HEK293 (cell line): ENCODE results near the gene PCCA.

Source experiments
- CTCF ChIA-PET: fragments of 350-600 bp; formaldehyde crosslinking; extraction: SDS; loops from one replicate; lab custom pipeline; 2021; ENCODE audit warnings: antibody characterized with exemption; lab: Yijun Ruan, JAX
- POLR2A ChIA-PET: fragments of 300-600 bp; formaldehyde crosslinking; extraction: SDS; loops from one replicate; lab custom pipeline; 2020; ENCODE audit warnings: antibody characterized with exemption, inconsistent platforms; lab: Yijun Ruan, JAX
- H3K27ac ChIP-seq: fragments of 200-500 bp; sonication (Bioruptor generic); 2 replicates; pipeline ENCODE4 v1.5.1; 2014; ENCODE audit warnings: low read depth, low read length, control low read depth, inconsistent platforms; ENCODE audit errors: extremely low read depth
- H3K36me3 ChIP-seq, 2 experiments: fragments of 200-500 bp in 1 of 2; sonication (Bioruptor generic) in 1 of 2; 1 replicate in 1 of 2; 2 replicates in 1 of 2; pipeline ENCODE4 v1.5.1; 2014 to 2017; ENCODE audit warnings: inconsistent platforms in 2 of 2, low read length in 2 of 2; ENCODE audit not compliant: control insufficient read depth in 2 of 2, insufficient read depth in 1 of 2
- H3K4me1 ChIP-seq: fragments of 200-500 bp; sonication (Bioruptor generic); 2 replicates; pipeline ENCODE4 v1.5.1; 2014; ENCODE audit warnings: mild to moderate bottlenecking, low read length, inconsistent platforms; ENCODE audit not compliant: control insufficient read depth, insufficient read depth
- H3K4me3 ChIP-seq: 2 replicates; pipeline ENCODE4 v1.5.1; 2011; ENCODE audit warnings: low read depth, mild to moderate bottlenecking, control low read depth, low read length, moderate library complexity
- H3K9me3 ChIP-seq: fragments of 200-500 bp; sonication (Bioruptor generic); 2 replicates; pipeline ENCODE4 v1.5.1; 2014; ENCODE audit warnings: low read depth, low read length, inconsistent platforms; ENCODE audit not compliant: control insufficient read depth, insufficient read depth
- FEZF1 ChIP-seq: fragments of 450-650 bp; formaldehyde crosslinking; IDR thresholded peaks from 2 replicates; pipeline ENCODE4 v1.5.1; 2016; ENCODE audit warnings: missing biosample characterization, missing genetic modification characterization
- HIC1 ChIP-seq: fragments of 450-650 bp; formaldehyde crosslinking; IDR thresholded peaks from 2 replicates; pipeline ENCODE4 v1.5.1; 2016; ENCODE audit warnings: missing biosample characterization, missing genetic modification characterization
- OSR2 ChIP-seq: fragments of 450-650 bp; formaldehyde crosslinking; IDR thresholded peaks from 2 replicates; pipeline ENCODE4 v1.5.1; 2016; ENCODE audit warnings: missing biosample characterization, missing genetic modification characterization
- PRDM6 ChIP-seq: fragments of 450-650 bp; formaldehyde crosslinking; IDR thresholded peaks from 2 replicates; pipeline ENCODE4 v1.5.1; 2017; ENCODE audit warnings: missing biosample characterization, missing genetic modification characterization
- RBAK ChIP-seq: fragments of 450-650 bp; formaldehyde crosslinking; IDR thresholded peaks from 2 replicates; pipeline ENCODE4 v1.5.1; 2016; ENCODE audit warnings: missing biosample characterization, missing genetic modification characterization
- ZBTB17 ChIP-seq: fragments of 450-650 bp; formaldehyde crosslinking; IDR thresholded peaks from 2 replicates; pipeline ENCODE4 v1.5.1; 2016; ENCODE audit warnings: missing biosample characterization, missing genetic modification characterization
- ZBTB8A ChIP-seq: fragments of 450-650 bp; formaldehyde crosslinking; IDR thresholded peaks from 2 replicates; pipeline ENCODE4 v1.5.1; 2016; ENCODE audit warnings: missing biosample characterization, missing genetic modification characterization
- ZEB2 ChIP-seq: fragments of 450-650 bp; formaldehyde crosslinking; IDR thresholded peaks from 2 replicates; pipeline ENCODE4 v1.5.1; 2016; ENCODE audit warnings: missing biosample characterization, missing genetic modification characterization
- ZNF391 ChIP-seq: fragments of 450-650 bp; formaldehyde crosslinking; IDR thresholded peaks from 2 replicates; pipeline ENCODE4 v1.5.1; 2016; ENCODE audit warnings: low read depth, missing biosample characterization, missing genetic modification characterization, borderline replicate concordance
- ZNF510 ChIP-seq: fragments of 450-650 bp; formaldehyde crosslinking; IDR thresholded peaks from 2 replicates; pipeline ENCODE4 v1.5.1; 2018; ENCODE audit warnings: mild to moderate bottlenecking, missing genetic modification characterization, missing biosample characterization; ENCODE audit not compliant: insufficient replicate concordance
- ZNF544 ChIP-seq: fragments of 450-650 bp; formaldehyde crosslinking; IDR thresholded peaks from 2 replicates; pipeline ENCODE4 v1.5.0; 2017; ENCODE audit warnings: missing biosample characterization, missing genetic modification characterization
- ZNF629 ChIP-seq: fragments of 450-650 bp; formaldehyde crosslinking; IDR thresholded peaks from 2 replicates; pipeline ENCODE4 v1.5.1; 2017; ENCODE audit warnings: missing biosample characterization, missing genetic modification characterization
- ZNF768 ChIP-seq: fragments of 450-650 bp; formaldehyde crosslinking; IDR thresholded peaks from 2 replicates; pipeline ENCODE4 v1.5.1; 2018; ENCODE audit warnings: missing biosample characterization, mild to moderate bottlenecking, missing genetic modification characterization
- ZNF777 ChIP-seq: fragments of 450-650 bp; formaldehyde crosslinking; IDR thresholded peaks from 2 replicates; pipeline ENCODE4 v1.5.1; 2017; ENCODE audit warnings: missing biosample characterization, missing genetic modification characterization, borderline replicate concordance
- TF ChIP-seq, protein P1 (sequence below): fragments of 450-650 bp; IDR thresholded peaks from 2 replicates; pipeline ENCODE4 v1.5.1; 2018; ENCODE audit warnings: missing biosample characterization, mild to moderate bottlenecking, missing genetic modification characterization
- TF ChIP-seq, protein P2 (sequence below): fragments of 450-650 bp; formaldehyde crosslinking; IDR thresholded peaks from 2 replicates; pipeline ENCODE4; 2016; ENCODE audit warnings: missing biosample characterization, missing genetic modification characterization

Gene PCCA

DNA sequence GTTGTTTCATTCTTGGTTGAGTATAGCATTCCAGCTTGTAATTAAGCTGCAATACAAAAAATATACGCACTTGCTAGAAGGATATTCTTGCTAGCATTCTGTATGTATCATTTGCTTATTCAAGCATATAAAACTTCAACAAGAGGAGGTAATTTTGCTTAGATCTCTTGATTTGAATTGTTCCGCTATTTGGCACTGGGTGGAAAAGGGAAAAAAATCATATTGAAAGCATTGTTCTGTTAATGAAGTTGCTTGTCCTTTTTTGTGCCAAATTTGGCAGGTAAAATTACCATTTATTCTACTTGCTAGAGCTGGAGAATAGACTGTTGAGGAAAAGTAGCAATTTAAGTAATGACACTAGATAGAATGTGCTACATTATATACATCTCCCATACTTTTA, 309.5 kb downstream of the PCCA start:
- POLR2A ChIA-PET: no interaction called here

DNA sequence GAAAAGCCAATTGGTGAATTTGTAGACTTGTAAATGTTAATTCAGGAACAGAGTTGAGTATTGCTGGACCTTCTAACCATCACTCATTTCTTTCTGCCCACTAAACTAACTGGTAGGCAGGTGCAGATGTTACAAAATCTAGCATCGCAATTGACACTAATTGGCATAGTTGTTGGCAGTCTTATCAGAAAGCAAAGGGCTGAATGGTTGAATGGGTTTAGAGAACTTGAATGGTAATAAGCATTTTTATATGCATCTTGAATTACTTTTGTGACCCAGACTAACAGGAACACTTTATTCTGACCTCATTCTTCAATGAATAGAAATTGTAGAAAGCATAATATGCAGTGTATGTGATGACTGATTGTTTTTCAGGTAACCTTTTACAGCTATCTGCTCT, 310.6 kb downstream of the PCCA start:
- Histone ChIP-seq H3K4me1 (peaks cover 6% of the 10 kb centered on the region; the same call in 1 of the 2 replicates), H3K9me3 (no peaks in the 10 kb centered on the region), H3K4me3 (no peak overlapping the region), H3K27ac (no peak overlapping the region), H3K36me3 (no peaks in the 10 kb centered on the region)
- CTCF ChIA-PET: no interaction called here
- 0 out of 2 replicates have a peak, but pooled peaks have one; percentile 33 for TF ChIP-seq ZBTB17
- TF ChIP-seq FEZF1 (tag by site-specific recombination): peak; percentile 49
- TF ChIP-seq RBAK: no peak
- TF ChIP-seq PRDM6: peak; percentile 92
- peak; percentile 76 for TF ChIP-seq OSR2 (tag by site-specific recombination)
- TF ChIP-seq ZNF391: no peak
- TF ChIP-seq, protein P1, sequence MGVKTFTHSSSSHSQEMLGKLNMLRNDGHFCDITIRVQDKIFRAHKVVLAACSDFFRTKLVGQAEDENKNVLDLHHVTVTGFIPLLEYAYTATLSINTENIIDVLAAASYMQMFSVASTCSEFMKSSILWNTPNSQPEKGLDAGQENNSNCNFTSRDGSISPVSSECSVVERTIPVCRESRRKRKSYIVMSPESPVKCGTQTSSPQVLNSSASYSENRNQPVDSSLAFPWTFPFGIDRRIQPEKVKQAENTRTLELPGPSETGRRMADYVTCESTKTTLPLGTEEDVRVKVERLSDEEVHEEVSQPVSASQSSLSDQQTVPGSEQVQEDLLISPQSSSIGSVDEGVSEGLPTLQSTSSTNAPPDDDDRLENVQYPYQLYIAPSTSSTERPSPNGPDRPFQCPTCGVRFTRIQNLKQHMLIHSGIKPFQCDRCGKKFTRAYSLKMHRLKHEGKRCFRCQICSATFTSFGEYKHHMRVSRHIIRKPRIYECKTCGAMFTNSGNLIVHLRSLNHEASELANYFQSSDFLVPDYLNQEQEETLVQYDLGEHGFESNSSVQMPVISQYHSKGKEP (tag by site-specific recombination): 0 out of 2 replicates have a peak, but pooled peaks have one; percentile 16
- no peak for TF ChIP-seq ZNF777 (tag by site-specific recombination)
- TF ChIP-seq HIC1 (tag by site-specific recombination): no peak
- peak; percentile 19; the same call in 1 of the 2 replicates for TF ChIP-seq ZBTB8A (tag by site-specific recombination)
- no peak for TF ChIP-seq ZNF544 (tag by site-specific recombination)
- TF ChIP-seq ZEB2 (tag by site-specific recombination): 0 out of 2 replicates have a peak, but pooled peaks have one; percentile 36
- TF ChIP-seq ZNF629 (tag by site-specific recombination): peak; percentile 17; the same call in 1 of the 2 replicates
- POLR2A ChIA-PET: no interaction called here

More for the DNA sequence above, 309.5 kb downstream of the PCCA start:
- H3K4me3 ChIP-seq: no peak overlapping the region
- no peak overlapping the region for H3K27ac ChIP-seq
- CTCF ChIA-PET: no interaction called here
- no peaks in the 10 kb centered on the region for H3K9me3 ChIP-seq
- TF ChIP-seq ZNF768 (tag by site-specific recombination) (no peak), PRDM6 (peak; percentile 7; the same call in 1 of the 2 replicates), ZNF510 (no peak)
- TF ChIP-seq, protein P2, sequence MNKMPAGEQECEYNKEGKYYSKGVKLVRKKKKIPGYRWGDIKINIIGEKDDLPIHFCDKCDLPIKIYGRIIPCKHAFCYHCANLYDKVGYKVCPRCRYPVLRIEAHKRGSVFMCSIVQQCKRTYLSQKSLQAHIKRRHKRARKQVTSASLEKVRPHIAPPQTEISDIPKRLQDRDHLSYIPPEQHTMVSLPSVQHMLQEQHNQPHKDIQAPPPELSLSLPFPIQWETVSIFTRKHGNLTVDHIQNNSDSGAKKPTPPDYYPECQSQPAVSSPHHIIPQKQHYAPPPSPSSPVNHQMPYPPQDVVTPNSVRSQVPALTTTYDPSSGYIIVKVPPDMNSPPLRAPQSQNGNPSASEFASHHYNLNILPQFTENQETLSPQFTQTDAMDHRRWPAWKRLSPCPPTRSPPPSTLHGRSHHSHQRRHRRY (tag by site-specific recombination): no peak
- H3K4me1 ChIP-seq: peaks cover 6% of the 10 kb centered on the region; the same call in 1 of the 2 replicates
- no peaks in the 10 kb centered on the region for H3K36me3 ChIP-seq
